ENCODE results near the gene PYGB. TPM values are rescaled to one million over a fixed set of nuclear protein-coding genes. Genes with fewer than 3 reads are reported as not detected.

PYGB gene
- total RNA-seq, result 66.0 TPM

DNA sequence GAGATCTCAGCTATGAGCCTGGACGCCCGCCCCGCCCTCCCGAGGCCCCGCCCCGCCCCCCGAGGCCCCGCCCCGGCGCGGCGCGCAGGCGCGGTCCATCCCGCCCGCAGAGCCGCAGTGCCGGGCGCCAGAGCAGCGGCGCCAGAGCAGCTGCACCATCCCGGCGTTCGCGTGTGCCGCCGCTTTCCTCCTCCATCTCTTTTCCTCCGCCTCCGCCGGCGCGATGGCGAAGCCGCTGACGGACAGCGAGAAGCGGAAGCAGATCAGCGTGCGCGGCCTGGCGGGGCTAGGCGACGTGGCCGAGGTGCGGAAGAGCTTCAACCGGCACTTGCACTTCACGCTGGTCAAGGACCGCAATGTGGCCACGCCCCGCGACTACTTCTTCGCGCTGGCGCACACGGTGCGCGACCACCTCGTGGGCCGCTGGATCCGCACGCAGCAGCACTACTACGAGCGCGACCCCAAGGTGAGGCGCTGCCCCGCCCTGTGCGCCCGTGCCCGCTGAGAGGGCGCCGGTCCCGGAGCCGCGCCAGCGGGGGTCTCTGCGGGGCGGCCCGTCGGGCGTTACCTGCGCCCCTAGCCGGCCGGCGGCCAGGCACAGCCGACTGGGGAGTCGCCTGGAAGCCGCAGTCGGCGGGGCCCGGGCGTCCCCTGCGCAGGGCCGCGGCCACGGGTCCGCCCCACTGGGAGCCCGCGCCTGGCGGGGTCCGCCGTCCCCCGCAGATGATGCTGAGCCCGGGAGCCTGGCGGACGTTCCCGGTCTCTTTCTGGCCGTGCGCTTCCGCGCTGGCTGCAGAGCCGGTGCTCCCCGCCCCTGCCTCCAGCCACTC is at the start of gene PYGB:
Gene PYGB (plus strand): TSS at position 130 of the 830 bp plus-strand sequence. CDS start 94 bp downstream, at position 224.
- FAIRE-seq, result no peak
- DNase-seq (ENCODE audit: low spot score in 2 of 2), result peak; percentile 96 to 97

GRCh38 chr20:25198663-25199383 is 49.1 kb upstream of the PYGB start:
- no peak for DNase-seq (ENCODE audit: low spot score in 2 of 2)
- FAIRE-seq, result no peak

DNA sequence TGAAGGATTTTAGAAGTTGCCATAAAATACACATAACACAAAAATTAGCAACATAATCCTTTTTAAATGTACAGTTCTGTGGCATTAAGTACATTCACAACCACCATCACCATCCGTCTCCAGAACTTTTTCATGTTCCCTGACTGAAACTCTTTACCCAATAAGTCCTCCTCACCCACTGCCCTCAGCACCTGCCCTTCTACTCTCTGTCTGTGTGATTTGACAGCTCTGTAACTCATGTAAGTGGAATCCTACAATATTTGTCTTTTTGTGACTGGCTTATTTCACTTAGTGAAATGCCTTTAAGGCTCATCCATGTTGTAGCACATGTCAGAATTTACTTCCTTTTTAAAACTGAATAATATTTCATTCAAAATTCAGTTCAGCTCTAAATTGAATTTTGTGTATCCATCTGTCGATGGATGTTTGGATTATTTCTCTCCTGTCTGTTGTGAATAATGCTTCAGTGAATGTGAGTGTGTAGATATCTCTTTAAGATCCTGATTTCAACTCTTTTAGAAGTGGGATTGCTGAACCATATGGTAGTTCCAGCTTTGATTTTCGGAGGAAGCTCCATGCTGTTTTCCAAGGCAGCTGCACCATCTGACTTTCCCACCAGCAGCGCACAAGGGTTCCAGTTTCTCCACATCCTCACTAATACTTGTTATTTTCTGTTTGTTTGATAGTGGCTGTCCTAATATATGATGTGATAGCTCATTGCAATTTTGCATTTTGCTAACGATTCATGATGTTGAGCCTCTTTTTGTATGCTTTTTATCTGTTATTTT is 48.2 kb upstream of the PYGB start:
- FAIRE-seq (no peak), DNase-seq (ENCODE audit: low spot score in 2 of 2) (no peak)

DNA sequence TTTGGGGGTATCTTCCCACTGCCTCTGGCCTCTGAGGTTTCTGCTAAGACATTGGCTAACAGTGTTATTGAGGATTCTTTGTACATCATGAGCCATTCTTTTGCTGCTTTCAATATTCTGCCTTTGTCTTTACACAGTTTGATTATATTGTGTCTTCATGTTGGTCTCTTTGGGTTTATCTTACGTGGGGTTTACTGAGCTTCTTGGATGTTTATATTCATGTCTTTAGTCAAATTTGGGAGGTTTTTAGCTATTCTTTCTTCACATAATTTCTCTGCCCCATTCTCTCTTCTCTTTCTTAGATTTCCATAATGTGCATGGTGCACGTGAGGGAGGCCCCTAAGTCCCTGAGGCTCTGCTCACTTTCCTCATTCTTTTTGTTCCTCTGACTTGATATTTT is 44.8 kb upstream of the PYGB start:
- FAIRE-seq (no peak), DNase-seq (ENCODE audit: low spot score in 2 of 2) (no peak)

GRCh38 chr20:25203871-25204320 is 44.0 kb upstream of the PYGB start:
- no peak for FAIRE-seq
- no peak for DNase-seq (ENCODE audit: low spot score in 2 of 2)

- FAIRE-seq (no peak), DNase-seq (ENCODE audit: low spot score in 2 of 2) (no peak)
These were observed 43.2 kb upstream of the PYGB start for GRCh38 chr20:25204550-25205276.

GRCh38 chr20:25205277-25206062 is 42.4 kb upstream of the PYGB start:
- FAIRE-seq (no peak), DNase-seq (ENCODE audit: low spot score in 2 of 2) (no peak)

DNA sequence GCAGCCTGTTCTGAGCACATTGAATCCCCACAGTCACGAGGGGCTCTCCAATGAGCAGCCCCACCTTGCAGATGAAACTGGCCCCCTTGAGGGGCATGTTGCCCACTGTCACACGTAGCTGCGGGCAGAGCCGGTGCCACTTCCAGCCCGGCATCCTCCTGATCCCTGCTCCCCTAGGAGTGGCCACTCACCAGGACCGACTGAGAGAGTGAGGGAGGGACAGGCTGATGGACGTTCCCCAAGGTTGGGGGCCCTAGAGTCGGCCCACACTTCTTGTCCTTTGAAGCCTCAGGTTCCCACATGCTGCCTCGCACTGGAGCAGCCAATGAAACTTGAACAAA is 41.9 kb upstream of the PYGB start:
- no peak for FAIRE-seq
- DNase-seq (ENCODE audit: low spot score in 2 of 2), result no peak

DNA sequence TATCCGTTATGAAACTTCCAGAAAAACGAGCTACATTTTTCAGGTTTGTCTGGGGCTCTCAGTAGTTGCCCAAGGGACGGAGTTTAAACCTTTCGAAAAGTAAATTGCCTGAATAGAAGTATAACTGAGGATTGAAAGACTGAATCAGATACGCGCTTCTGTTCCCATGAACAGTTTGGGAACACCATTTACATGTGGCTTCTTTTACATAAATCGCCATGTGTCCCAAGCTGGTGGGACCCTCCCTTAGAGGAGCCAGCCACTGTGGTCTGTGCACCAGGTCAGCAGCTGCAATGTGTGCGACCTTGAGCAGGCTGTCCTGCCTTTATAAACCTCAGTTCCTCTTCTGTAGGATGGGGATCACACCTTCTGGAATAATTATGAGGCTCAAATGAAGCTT is 41.3 kb upstream of the PYGB start:
- DNase-seq (ENCODE audit: low spot score in 2 of 2) (no peak), FAIRE-seq (no peak)

- FAIRE-seq, result no peak
- DNase-seq (ENCODE audit: low spot score in 2 of 2), result no peak
These were observed 40.5 kb upstream of the PYGB start for GRCh38 chr20:25207149-25207959.

DNA sequence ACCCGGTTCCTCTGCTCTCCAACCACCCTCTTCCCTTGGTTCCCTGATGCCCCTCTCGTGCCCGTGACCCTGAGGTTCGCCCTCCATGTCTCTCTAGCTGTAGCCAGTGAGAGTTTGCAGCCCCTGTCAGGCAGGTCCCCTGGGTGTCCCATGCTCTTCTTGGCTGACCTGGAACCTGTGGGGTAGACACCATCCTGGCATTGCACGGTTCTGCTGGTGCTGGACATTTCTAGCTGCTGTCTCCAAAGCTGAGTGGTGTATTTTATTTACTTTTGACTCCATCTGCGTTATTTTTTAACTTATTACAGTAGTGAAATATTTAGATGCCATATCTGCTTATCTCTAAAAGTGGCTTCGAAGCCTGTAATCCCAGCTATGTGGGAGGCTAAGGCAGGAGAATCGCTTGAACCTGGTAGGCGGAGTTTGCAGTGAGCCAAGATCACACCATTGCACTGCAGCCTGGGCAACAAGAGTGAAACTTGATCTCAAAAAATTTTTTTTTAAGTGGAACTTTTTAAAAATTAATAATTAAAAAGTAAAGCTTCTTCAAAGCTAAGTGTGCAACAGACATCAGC is 39.8 kb upstream of the PYGB start:
- no peak for DNase-seq (ENCODE audit: low spot score in 2 of 2)
- FAIRE-seq, result no peak

- DNase-seq (ENCODE audit: low spot score in 2 of 2), result no peak
- no peak for FAIRE-seq
These were observed 38.5 kb upstream of the PYGB start for GRCh38 chr20:25209400-25209799.

GRCh38 chr20:25209911-25210310 is 38.0 kb upstream of the PYGB start:
- no peak for FAIRE-seq

DNA sequence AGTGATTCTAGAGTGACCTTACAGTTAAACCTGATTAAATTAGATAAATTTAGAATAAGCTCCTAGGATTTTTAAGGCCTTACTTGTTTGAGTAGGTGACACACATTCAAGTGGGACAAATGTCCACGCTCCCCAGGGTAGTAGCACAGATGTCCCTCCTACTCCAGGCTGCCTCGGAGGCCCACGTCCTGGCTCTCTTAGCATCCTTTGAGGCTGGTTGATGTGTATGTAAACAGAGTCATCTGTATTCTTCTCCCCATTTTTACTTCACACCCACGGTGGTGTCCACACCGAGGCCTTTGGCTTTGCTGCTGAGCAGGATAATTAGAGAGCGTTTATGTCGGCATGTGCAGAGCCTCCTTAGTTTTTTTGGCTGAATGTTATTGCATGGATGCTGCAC is 36.6 kb upstream of the PYGB start:
- no peak for DNase-seq (ENCODE audit: low spot score in 2 of 2)
- no peak for FAIRE-seq

More at GRCh38 chr20:25209911-25210310, 38.0 kb upstream of the PYGB start:
- DNase-seq (ENCODE audit: low spot score in 2 of 2), result no peak

DNA sequence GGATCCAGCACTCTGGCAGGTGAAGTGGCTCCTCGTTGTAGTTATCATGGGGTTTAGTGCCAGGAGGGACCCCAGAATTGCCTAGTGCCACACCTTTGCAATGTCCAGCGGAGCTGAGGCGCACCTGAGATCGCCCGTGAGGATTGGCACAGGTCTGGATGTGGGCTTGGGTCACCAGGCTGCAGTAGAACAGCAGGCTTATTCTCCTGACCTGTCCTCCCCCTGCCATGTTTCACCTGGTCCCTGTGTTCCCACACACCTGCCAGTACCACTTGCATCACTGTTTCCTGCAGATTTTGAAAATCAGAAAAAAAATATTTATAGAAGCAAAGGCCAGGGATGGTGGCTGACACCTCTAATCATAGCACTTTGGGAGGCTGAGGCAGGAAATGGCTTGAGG is 35.6 kb upstream of the PYGB start:
- no peak for DNase-seq (ENCODE audit: low spot score in 2 of 2)
- FAIRE-seq, result no peak

- FAIRE-seq, result no peak
- DNase-seq (ENCODE audit: low spot score in 2 of 2), result no peak
These were observed 34.1 kb upstream of the PYGB start for GRCh38 chr20:25213566-25214425.

DNA sequence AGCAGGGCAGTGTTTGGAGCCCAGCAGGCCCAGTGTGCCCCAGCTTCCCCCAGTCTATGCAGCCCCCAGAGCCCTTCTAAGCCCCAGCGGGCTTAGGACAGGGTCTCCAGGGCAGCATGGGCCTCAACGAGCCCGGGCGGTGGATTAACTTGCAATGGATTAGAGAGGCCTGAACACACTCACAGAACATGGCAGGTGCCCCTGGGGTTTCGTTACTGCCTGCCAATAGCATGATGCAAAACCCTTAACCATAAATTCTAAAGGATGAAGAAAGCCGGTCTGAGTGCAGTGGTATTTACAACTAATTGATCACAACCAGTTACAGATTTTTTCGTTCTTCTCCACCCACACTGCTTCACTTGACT is 33.5 kb upstream of the PYGB start:
- no peak for DNase-seq (ENCODE audit: low spot score in 2 of 2)
- no peak for FAIRE-seq

GRCh38 chr20:25214819-25215218 is 33.1 kb upstream of the PYGB start:
- DNase-seq (ENCODE audit: low spot score in 2 of 2) (no peak), FAIRE-seq (no peak)

Data from frontal cortex (tissue), 4 donors.